ENCODE data around the gene PCLO. TPM values are rescaled to one million over a fixed set of nuclear protein-coding genes. Genes with fewer than 3 reads are reported as not detected.

Gene PCLO
- polyA plus RNA-seq, 1 donor from 2014 or later: not detected

GRCh38 chr7:82980130-82980788, 182.4 kb downstream of the PCLO start:
- no peaks in the 10 kb centered on the region for H3K9me3 Mint-ChIP-seq
- no peaks in the 10 kb centered on the region for H3K36me3 Mint-ChIP-seq
- H3K27ac Mint-ChIP-seq: no peak overlapping the region
- H3K4me1 Mint-ChIP-seq: no peaks in the 10 kb centered on the region
- no peaks in the 10 kb centered on the region for H3K27me3 Mint-ChIP-seq
- no peak overlapping the region for H3K4me3 Mint-ChIP-seq

- Mint-ChIP-seq H3K27me3 (no peaks in the 10 kb centered on the region), H3K4me1 (no peaks in the 10 kb centered on the region), H3K27ac (no peak overlapping the region), H3K36me3 (no peaks in the 10 kb centered on the region), H3K4me3 (no peak overlapping the region), H3K9me3 (no peaks in the 10 kb centered on the region)
These were observed 186.7 kb downstream of the PCLO start for GRCh38 chr7:82975811-82976468.

- H3K36me3 Mint-ChIP-seq: no peaks in the 10 kb centered on the region
- H3K4me3 Mint-ChIP-seq: no peak overlapping the region
- no peak overlapping the region for H3K27ac Mint-ChIP-seq
- no peaks in the 10 kb centered on the region for H3K27me3 Mint-ChIP-seq
- H3K9me3 Mint-ChIP-seq: no peaks in the 10 kb centered on the region
- no peaks in the 10 kb centered on the region for H3K4me1 Mint-ChIP-seq
These were observed 190.5 kb downstream of the PCLO start for GRCh38 chr7:82972135-82972534.

- no peak overlapping the region for H3K27ac Mint-ChIP-seq
- H3K27me3 Mint-ChIP-seq: no peaks in the 10 kb centered on the region
- peaks cover 3 to 8% (median 3%) of the 10 kb centered on the region in 3 donors for H3K9me3 Mint-ChIP-seq
- no peaks in the 10 kb centered on the region for H3K36me3 Mint-ChIP-seq
- H3K4me1 Mint-ChIP-seq: no peaks in the 10 kb centered on the region
- H3K4me3 Mint-ChIP-seq: no peak overlapping the region
These were observed 197.3 kb downstream of the PCLO start for GRCh38 chr7:82965088-82966036.

GRCh38 chr7:82964150-82964882, 198.4 kb downstream of the PCLO start:
- Mint-ChIP-seq H3K27ac (peak overlapping the region in 1 of 3 donors; percentile 4), H3K36me3 (no peaks in the 10 kb centered on the region), H3K9me3 (peaks cover 3 to 8% (median 5%) of the 10 kb centered on the region in 3 donors), H3K4me1 (peaks cover 0 to 1% (median 0%) of the 10 kb centered on the region in 3 donors), H3K27me3 (no peaks in the 10 kb centered on the region), H3K4me3 (no peak overlapping the region)

GRCh38 chr7:82961240-82961639, 201.4 kb downstream of the PCLO start:
- Mint-ChIP-seq H3K36me3 (no peaks in the 10 kb centered on the region), H3K27me3 (no peaks in the 10 kb centered on the region), H3K4me1 (peaks cover 0 to 1% (median 0%) of the 10 kb centered on the region in 3 donors), H3K4me3 (no peak overlapping the region), H3K27ac (no peak overlapping the region), H3K9me3 (peaks cover 5 to 7% (median 5%) of the 10 kb centered on the region in 3 donors)

GRCh38 chr7:82959528-82959927, 203.2 kb downstream of the PCLO start:
- Mint-ChIP-seq H3K27ac (no peak overlapping the region), H3K4me1 (peaks cover 0 to 1% (median 0%) of the 10 kb centered on the region in 3 donors)

GRCh38 chr7:82957521-82957920, 205.2 kb downstream of the PCLO start:
- no peak overlapping the region for H3K27ac Mint-ChIP-seq
- no peaks in the 10 kb centered on the region for H3K36me3 Mint-ChIP-seq
- H3K4me1 Mint-ChIP-seq: peaks cover 0 to 1% (median 0%) of the 10 kb centered on the region in 3 donors
- no peak overlapping the region for H3K4me3 Mint-ChIP-seq
- peaks cover 2 to 5% (median 4%) of the 10 kb centered on the region in 3 donors for H3K9me3 Mint-ChIP-seq
- no peaks in the 10 kb centered on the region for H3K27me3 Mint-ChIP-seq

More at GRCh38 chr7:82959528-82959927, 203.2 kb downstream of the PCLO start:
- Mint-ChIP-seq H3K36me3 (no peaks in the 10 kb centered on the region), H3K27me3 (no peaks in the 10 kb centered on the region), H3K4me3 (no peak overlapping the region), H3K9me3 (peaks cover 0 to 5% (median 2%) of the 10 kb centered on the region in 3 donors)

GRCh38 chr7:82953324-82954027, 209.2 kb downstream of the PCLO start:
- Mint-ChIP-seq H3K27me3 (no peaks in the 10 kb centered on the region), H3K4me1 (no peaks in the 10 kb centered on the region), H3K27ac (no peak overlapping the region), H3K4me3 (no peak overlapping the region), H3K9me3 (peaks cover 2 to 23% (median 4%) of the 10 kb centered on the region in 3 donors), H3K36me3 (no peaks in the 10 kb centered on the region)

- Mint-ChIP-seq H3K4me3 (no peak overlapping the region), H3K4me1 (no peaks in the 10 kb centered on the region), H3K9me3 (peaks cover 2 to 23% (median 4%) of the 10 kb centered on the region in 3 donors), H3K27me3 (no peaks in the 10 kb centered on the region), H3K36me3 (no peaks in the 10 kb centered on the region), H3K27ac (no peak overlapping the region)
These were observed 212.2 kb downstream of the PCLO start for GRCh38 chr7:82950436-82950835.

GRCh38 chr7:82945480-82945879, 217.2 kb downstream of the PCLO start:
- no peak overlapping the region for H3K4me3 Mint-ChIP-seq
- no peaks in the 10 kb centered on the region for H3K27me3 Mint-ChIP-seq
- H3K4me1 Mint-ChIP-seq: no peaks in the 10 kb centered on the region
- no peak overlapping the region for H3K27ac Mint-ChIP-seq
- H3K36me3 Mint-ChIP-seq: no peaks in the 10 kb centered on the region
- peaks cover 2 to 21% (median 4%) of the 10 kb centered on the region in 3 donors for H3K9me3 Mint-ChIP-seq

- no peaks in the 10 kb centered on the region for H3K4me1 Mint-ChIP-seq
- H3K4me3 Mint-ChIP-seq: no peak overlapping the region
- H3K36me3 Mint-ChIP-seq: no peaks in the 10 kb centered on the region
- H3K27me3 Mint-ChIP-seq: no peaks in the 10 kb centered on the region
- H3K27ac Mint-ChIP-seq: no peak overlapping the region
- peaks cover 2 to 19% (median 4%) of the 10 kb centered on the region in 3 donors for H3K9me3 Mint-ChIP-seq
These were observed 217.6 kb downstream of the PCLO start for GRCh38 chr7:82945056-82945455.

GRCh38 chr7:82932516-82932915, 230.2 kb downstream of the PCLO start:
- no peaks in the 10 kb centered on the region for H3K4me1 Mint-ChIP-seq
- no peaks in the 10 kb centered on the region for H3K27me3 Mint-ChIP-seq
- peaks cover 1% of the 10 kb centered on the region for H3K36me3 Mint-ChIP-seq
- peaks cover 0 to 16% (median 0%) of the 10 kb centered on the region in 3 donors for H3K9me3 Mint-ChIP-seq
- H3K4me3 Mint-ChIP-seq: no peak overlapping the region
- no peak overlapping the region for H3K27ac Mint-ChIP-seq

GRCh38 chr7:82926477-82926876, 236.2 kb downstream of the PCLO start:
- Mint-ChIP-seq H3K27me3 (no peaks in the 10 kb centered on the region), H3K27ac (no peak overlapping the region), H3K4me3 (no peak overlapping the region), H3K9me3 (peaks cover 0 to 4% (median 0%) of the 10 kb centered on the region in 3 donors), H3K4me1 (no peaks in the 10 kb centered on the region), H3K36me3 (no peaks in the 10 kb centered on the region)
